ENCODE results near the gene TEX48. TPM values are rescaled to one million over a fixed set of nuclear protein-coding genes. Genes with fewer than 3 reads are reported as not detected.

TEX48 gene, protein sequence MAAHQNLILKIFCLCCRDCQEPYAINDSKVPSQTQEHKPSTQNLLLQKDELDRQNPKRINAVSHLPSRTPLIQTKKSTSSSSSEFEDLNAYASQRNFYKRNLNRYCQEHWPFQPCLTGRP
- total RNA-seq: not detected

DNA sequence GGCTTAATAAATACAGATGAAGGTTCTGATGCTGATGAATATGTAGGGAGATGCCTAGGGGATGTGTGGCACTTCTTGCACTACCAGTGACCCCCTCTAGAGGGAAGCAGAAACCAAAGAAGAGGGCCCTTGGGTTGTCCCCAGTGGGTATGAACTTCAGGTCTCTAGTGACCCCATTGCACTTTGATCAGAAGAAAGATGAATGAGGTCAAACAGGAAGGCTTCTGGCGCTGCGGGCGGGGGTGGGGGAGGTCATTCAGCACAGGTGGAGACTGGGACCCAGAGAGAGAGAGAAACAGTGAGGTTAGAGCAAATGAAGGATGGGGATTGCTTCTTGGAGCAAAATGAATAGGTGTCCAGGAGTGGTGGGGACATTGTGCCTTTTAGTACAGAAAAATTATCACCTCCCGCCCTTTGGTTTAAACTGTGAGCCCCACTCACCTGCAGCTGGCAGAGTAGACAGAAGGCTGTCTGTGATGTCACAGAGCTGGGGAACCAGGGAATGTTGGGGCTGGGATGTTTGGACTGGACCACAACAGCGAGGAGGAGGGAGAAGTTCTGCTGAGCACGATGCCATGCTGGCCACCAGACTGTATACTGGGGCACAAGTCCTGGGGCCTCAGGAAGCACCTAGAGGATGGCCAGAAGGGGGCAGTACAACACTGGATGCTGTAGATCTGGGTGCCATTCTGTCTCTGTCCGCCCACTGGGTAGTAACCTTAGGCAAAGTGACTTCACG lies at the start of gene TEX48:
TSS of gene TEX48 (minus strand) at position 599 of the 739 bp plus-strand sequence. CDS start 10,469 bp downstream, outside the sequence.

GRCh38 chr9:114657705-114658104 lies 24.3 kb downstream of the TEX48 start, which contains the start of gene TEX53:
TSS of gene TEX53 (minus strand) at chr9:114657805. CDS start at chr9:114657774, 31 bp downstream.

Other genes with a start within 250 kb of the TEX48 start
- 5.8 TPM for gene WHRN, start 176.7 kb downstream of the TEX48 start, total RNA-seq
- 100 TPM for gene ATP6V1G1, start 94.4 kb downstream of the TEX48 start, total RNA-seq
- 30.0 TPM for gene TMEM268, start 70.9 kb downstream of the TEX48 start, total RNA-seq
- gene TEX53, start 24.4 kb downstream of the TEX48 start, total RNA-seq: not detected
- gene TNFSF15, start 123.8 kb upstream of the TEX48 start, total RNA-seq: 0.23 TPM
- 0.92 TPM for gene TNFSF8, start 248.4 kb upstream of the TEX48 start, total RNA-seq